SK-N-MC (cell line): ENCODE results near the gene SEM1.

Experiments used
- EZH2 ChIP-seq: fragments of 200-600 bp; sonication (generic); IDR thresholded peaks from one replicate; pipeline ENCODE4 v1.6.1; 2017; ENCODE audit warnings: antibody characterized with exemption
- POLR2AphosphoS5 ChIP-seq: IDR thresholded peaks from 2 replicates; pipeline ENCODE4 v1.6.1; 2012; ENCODE audit warnings: mild to moderate bottlenecking, low read depth, low read length, borderline replicate concordance

- no peak for TF ChIP-seq POLR2AphosphoS5
- TF ChIP-seq EZH2: no peak
Observed at GRCh38 chr7:96663457-96663856, 46.2 kb downstream of the SEM1 start.
